ENCODE results near the gene UPF3A. TPM values are rescaled to one million over a fixed set of nuclear protein-coding genes. Genes with fewer than 3 reads are reported as not detected.
"Not testable (repeated sequence)": the region's sequence is repeated elsewhere in the genome, so short reads cannot be mapped to it uniquely, and the experiment has no call there.

The UPF3A gene
- total and polyA plus RNA-seq, 12 donors, result 27.5 to 130 (median 43.2) TPM

DNA sequence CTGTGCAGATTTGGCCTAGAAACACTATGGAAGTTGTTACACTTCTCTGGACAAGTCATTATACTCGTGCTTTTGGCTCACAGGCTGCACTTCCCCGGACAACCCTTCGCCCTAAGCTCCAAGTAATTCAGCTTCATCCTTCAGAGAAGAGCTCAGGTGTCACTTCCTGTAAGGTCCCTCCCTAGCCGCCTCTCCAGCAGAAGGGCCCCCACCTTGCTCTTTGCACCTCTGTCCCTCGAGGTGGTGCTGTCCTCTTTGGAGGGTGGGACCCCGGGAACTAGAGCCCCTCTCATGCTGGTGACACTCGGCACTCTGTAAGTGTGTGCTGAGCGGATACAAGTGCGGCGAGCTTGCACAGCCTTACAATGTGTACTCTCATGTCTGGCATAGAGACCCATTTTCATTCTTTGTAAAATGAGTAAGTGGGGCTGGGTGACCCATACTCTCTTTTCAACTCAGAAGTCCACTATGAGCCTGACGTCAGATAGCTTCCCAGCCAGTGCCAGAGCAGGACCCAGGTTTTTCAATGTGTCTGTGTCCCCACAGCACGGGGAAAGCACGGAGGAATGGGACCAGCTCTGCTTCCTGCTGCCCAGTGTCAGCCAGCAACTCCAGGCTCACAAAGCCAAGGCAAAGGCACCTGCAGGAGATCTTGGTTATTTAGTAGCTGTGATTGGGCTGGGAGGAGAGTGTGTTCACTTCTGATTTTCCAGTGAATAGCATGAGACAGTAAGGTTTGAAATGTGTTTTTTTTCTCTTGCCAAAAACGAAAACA, 59.8 kb downstream of the UPF3A start:
- H3K4me3 ChIP-seq, result no peak overlapping the region
- H3K36me3 ChIP-seq (replicated peaks in 1 of 2), result no peaks in the 10 kb centered on the region
- WGBS, 4 donors, result 64 to 66% (median 65%) methylated on average over 13 to 14 of the region's 14 CpGs
- H3K4me1 ChIP-seq (replicated peaks in 1 of 2), result no peaks in the 10 kb centered on the region
- intact Hi-C loops (cut with DNase I), result no loop called here
- H3K9me3 ChIP-seq (replicated peaks in 1 of 3), result no peaks in the 10 kb centered on the region
- no peak for DNase-seq
- TF ChIP-seq, protein P1, sequence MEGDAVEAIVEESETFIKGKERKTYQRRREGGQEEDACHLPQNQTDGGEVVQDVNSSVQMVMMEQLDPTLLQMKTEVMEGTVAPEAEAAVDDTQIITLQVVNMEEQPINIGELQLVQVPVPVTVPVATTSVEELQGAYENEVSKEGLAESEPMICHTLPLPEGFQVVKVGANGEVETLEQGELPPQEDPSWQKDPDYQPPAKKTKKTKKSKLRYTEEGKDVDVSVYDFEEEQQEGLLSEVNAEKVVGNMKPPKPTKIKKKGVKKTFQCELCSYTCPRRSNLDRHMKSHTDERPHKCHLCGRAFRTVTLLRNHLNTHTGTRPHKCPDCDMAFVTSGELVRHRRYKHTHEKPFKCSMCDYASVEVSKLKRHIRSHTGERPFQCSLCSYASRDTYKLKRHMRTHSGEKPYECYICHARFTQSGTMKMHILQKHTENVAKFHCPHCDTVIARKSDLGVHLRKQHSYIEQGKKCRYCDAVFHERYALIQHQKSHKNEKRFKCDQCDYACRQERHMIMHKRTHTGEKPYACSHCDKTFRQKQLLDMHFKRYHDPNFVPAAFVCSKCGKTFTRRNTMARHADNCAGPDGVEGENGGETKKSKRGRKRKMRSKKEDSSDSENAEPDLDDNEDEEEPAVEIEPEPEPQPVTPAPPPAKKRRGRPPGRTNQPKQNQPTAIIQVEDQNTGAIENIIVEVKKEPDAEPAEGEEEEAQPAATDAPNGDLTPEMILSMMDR (IDR thresholded peaks at IDR 0.05), result no peak
- no peak for TF ChIP-seq POLR2A (IDR thresholded peaks at IDR 0.05)
- no peaks in the 10 kb centered on the region for H3K27me3 ChIP-seq
- no peak overlapping the region for H3K27ac ChIP-seq

DNA sequence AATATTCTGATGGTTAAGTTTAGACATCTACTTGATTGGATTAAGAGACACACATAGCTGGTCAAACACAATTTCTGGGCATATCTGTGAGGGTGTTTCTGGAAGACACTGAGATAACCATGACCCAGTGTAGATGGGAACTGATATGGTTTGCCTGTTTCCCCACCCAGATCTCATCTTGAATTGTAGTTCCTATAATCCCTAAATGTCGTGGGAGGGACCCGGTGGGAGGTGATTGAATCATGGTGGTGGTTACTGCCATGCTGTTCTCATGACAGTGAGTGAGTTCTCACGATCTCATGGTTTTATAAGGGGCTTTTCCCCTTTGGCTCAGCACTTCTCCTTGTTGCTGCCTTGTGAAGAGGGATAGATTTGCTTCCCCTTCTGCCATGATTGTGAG, 65.9 kb downstream of the UPF3A start:
- H3K4me3 ChIP-seq; DNase-seq; H3K27me3 ChIP-seq; H3K4me1 ChIP-seq (replicated peaks in 1 of 2); intact Hi-C loops (cut with DNase I); H3K9me3 ChIP-seq (replicated peaks in 1 of 3); H3K27ac ChIP-seq; H3K36me3 ChIP-seq (replicated peaks in 1 of 2): not testable (repeated sequence)
- WGBS, 4 donors, result 50 to 66% (median 57%) methylated on average over 3 of the region's 3 CpGs

DNA sequence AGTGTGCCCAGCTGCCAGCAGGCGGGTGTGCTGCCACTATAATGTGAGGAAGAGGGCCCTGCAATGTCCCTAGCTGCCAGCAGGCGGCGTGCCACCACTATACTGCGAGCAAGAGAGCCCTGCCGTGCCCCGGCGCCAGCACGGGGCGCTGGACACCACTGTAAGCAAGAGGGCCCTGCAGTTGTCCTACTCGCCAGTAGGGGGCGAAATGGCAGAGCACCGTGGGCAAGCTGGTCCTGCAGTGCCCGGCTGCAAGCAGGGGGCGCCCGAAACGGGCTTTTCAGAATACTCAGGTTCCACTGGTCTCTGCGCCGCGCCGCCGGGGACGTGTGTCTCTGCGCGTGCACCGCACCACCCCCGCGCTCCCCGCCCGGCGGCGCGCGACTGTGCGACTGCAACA, 71.4 kb downstream of the UPF3A start:
- WGBS, 4 donors, result 70 to 80% (median 72%) methylated on average over 4 to 33 of the region's 34 CpGs; no CpG with 5 or more reads in 1 of the 4 donors
- H3K27ac ChIP-seq; intact Hi-C loops (cut with DNase I): not testable (repeated sequence)

DNA sequence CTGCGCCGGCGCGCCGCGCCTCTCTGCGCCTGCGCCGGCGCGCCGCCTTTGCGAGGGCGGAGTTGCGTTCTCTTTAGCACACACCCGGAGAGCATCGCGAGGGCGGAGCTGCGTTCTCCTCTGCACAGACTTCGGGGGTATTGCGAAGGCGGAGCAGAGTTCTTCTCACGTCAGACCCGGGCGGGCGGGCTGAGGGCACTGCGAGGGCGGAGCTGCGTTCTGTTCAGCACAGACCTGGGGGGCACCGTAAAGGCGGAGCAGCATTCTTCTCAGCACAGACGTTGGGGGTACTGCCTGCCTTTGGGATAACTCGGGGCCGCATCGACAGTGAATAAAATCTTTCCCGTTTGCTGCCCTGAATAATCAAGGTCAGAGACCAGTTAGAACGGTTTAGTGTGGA, 72.0 kb downstream of the UPF3A start:
- H3K4me3 ChIP-seq; H3K27ac ChIP-seq; intact Hi-C loops (cut with DNase I); H3K36me3 ChIP-seq (replicated peaks in 1 of 2); H3K9me3 ChIP-seq (replicated peaks in 1 of 3); H3K27me3 ChIP-seq; H3K4me1 ChIP-seq (replicated peaks in 1 of 2): not testable (repeated sequence)
- WGBS, 4 donors, result 77 to 84% (median 80%) methylated on average over 21 to 38 of the region's 38 CpGs
- DNase-seq, result peak in 2 of 7 donors; percentile 37 to 45

More for the DNA sequence above, 71.4 kb downstream of the UPF3A start:
- H3K36me3 ChIP-seq (replicated peaks in 1 of 2); H3K4me3 ChIP-seq; H3K4me1 ChIP-seq (replicated peaks in 1 of 2); H3K9me3 ChIP-seq (replicated peaks in 1 of 3); H3K27me3 ChIP-seq: not testable (repeated sequence)
- peak in 5 of 7 donors; percentile 23 to 62 (median 41) for DNase-seq
- TF ChIP-seq, protein P1 (IDR thresholded peaks at IDR 0.05), result peak in 5 of 6 experiments; percentile 13 to 43 (median 16)

Small RNA genes lying within 50 kb of the gene (microRNA-seq; reads per million reads assigned to microRNA genes)
- gene MIR4502 (0 reads per million in 3 donors), gene MIR548AR (0 reads per million in 3 donors)

Small RNA genes lying within 50 kb of the gene (small RNA-seq; reads per million reads assigned to genes)
- gene MIR4502, result 0 reads per million in 2 donors
- gene MIR548AR, result 0 reads per million in 2 donors

Other genes with a start within 250 kb of the UPF3A start
- gene RASA3, start 149.0 kb upstream of the UPF3A start, total RNA-seq, result 10 to 100 TPM in 2 of 9 donors, 1 to 10 TPM in 7; 2.2 to 11.7 (median 8.0) TPM
- gene RASA3, start 149.0 kb upstream of the UPF3A start, polyA plus RNA-seq, result 1 to 10 TPM; 2.9 to 8.2 (median 5.4) TPM
- gene CFAP97D2, start 102.3 kb upstream of the UPF3A start, total RNA-seq, result not detected
- gene CFAP97D2, start 102.3 kb upstream of the UPF3A start, polyA plus RNA-seq, result not detected
- 10 to 100 TPM; 29.2 to 71.7 (median 47.4) TPM for gene CDC16, start 46.7 kb upstream of the UPF3A start, total RNA-seq
- 100 to 1,000 TPM in 1 of 3 donors, 10 to 100 TPM in 2; 82.5 to 162 (median 93.9) TPM for gene CDC16, start 46.7 kb upstream of the UPF3A start, polyA plus RNA-seq
- 10 to 100 TPM in 7 of 9 donors, 1 to 10 TPM in 2; 7.3 to 23.9 (median 19.8) TPM for gene CHAMP1, start 32.9 kb downstream of the UPF3A start, total RNA-seq
- gene CHAMP1, start 32.9 kb downstream of the UPF3A start, polyA plus RNA-seq, result 10 to 100 TPM in 1 of 3 donors, 1 to 10 TPM in 2; 3.8 to 22.8 (median 4.2) TPM